Right lobe of liver (tissue), 6 donors: Measurements from ENCODE around the gene CACNA1B. TPM values are rescaled to one million over a fixed set of nuclear protein-coding genes. Genes with fewer than 3 reads are reported as not detected.

Experiments used
- ATAC-seq, 4 donors: fragments of 200-7000 bp; cut with Tn5 transposase; one replicate each; pipeline ENCODE4 v1.9.1; 2020; ENCODE audit warnings: mild to moderate bottlenecking in 4 of 4, moderate library complexity in 4 of 4
- DNase-seq, 3 donors: peaks; one replicate each; pipeline ENCODE4 v3.0.0-alpha.2; 2020
- H3K27ac ChIP-seq, 3 donors: fragments of 200-600 bp; one replicate each; pipeline ENCODE4 v1.8.0; 2022
- H3K27me3 ChIP-seq, 2 donors: fragments of 200-600 bp; one replicate each; pipeline ENCODE4 v1.8.0; 2022
- H3K36me3 ChIP-seq, 4 donors: fragments of 200-600 bp; sonication (generic) in 1 of 4; one replicate each; pipeline versions ENCODE4 v1.5.1 to v1.8.0; 2017 to 2022; ENCODE audit warnings: control low read depth in 1 of 4
- H3K4me1 ChIP-seq, 4 donors: fragments of 200-600 bp; sonication (generic) in 1 of 4; one replicate each; pipeline versions ENCODE4 v1.5.1 to v1.8.0; 2017 to 2022; ENCODE audit warnings: control low read depth in 1 of 4
- H3K4me3 ChIP-seq, 3 donors: fragments of 200-600 bp; one replicate each; pipeline ENCODE4 v1.8.0; 2022
- H3K9me3 ChIP-seq, 4 donors: fragments of 200-600 bp; sonication (generic) in 1 of 4; one replicate each; pipeline versions ENCODE4 v1.5.1 to v1.8.0; 2017 to 2022; ENCODE audit warnings: control low read depth in 1 of 4
- CTCF ChIP-seq, 4 donors: fragments of 200-600 bp in 3 of 4; fragments of 450-650 bp in 1 of 4; IDR thresholded peaks; one replicate each; pipeline versions ENCODE4 v1.5.1 to v1.8.0; 2016 to 2022; ENCODE audit warnings: antibody characterized with exemption in 4 of 4, mild to moderate bottlenecking in 2 of 4
- POLR2A ChIP-seq: fragments of 450-650 bp; IDR thresholded peaks from one replicate; pipeline ENCODE4 v1.6.1; 2017; ENCODE audit warnings: antibody characterized with exemption, mild to moderate bottlenecking
- WGBS: methylation state at CpG from one replicate; pipeline ENCODE4 v1.1.6; 2018; ENCODE audit warnings: low coverage, low lambda C conversion rate; ENCODE audit not compliant: insufficient coverage; ENCODE audit errors: missing lambda C conversion rate; 5-methylcytosine and 5-hydroxymethylcytosine counted together
- intact Hi-C, 2 donors: fragments of 100-400 bp; cut with DNase I; formaldehyde crosslinking; loops; one replicate each; pipeline versions ENCODE4 v1.11.2 to v1.14.1; 2022
- total RNA-seq, 6 experiments: library from RNA; depleted of rRNA in 2 of 6; stranded (reverse); fragments of >200 nt in 2 of 6; fragmentation: NEBNext Ultra II Directional in 3 of 6; extraction: Animal tissue kit (Norgen Biotek cat#: 25700) in 3 of 6; gene quantifications; one replicate each; pipeline versions ENCODE4 v1.1.0 to v1.2.4, GENCODE V29; 2016 to 2023
- donor health status: DM: no; HTN: yes; CAD: no.
- donor health status: DM: no; HTN: no; CAD: no.
- donor health status: DM: no; HTN: no; CAD: no.
- donor health status: DM: no; HTN: yes; CAD: no.
- donor health status: DM: no; HTN: yes; CAD: no.

Gene CACNA1B
- total RNA-seq, 6 experiments from 2014 or later: not detected

- ATAC-seq: no peak
- Histone ChIP-seq H3K4me3 (no peak overlapping the region), H3K27me3 (peaks cover 0 to 4% of the 10 kb centered on the region in 2 donors), H3K27ac (no peak overlapping the region), H3K4me1 (no peaks in the 10 kb centered on the region), H3K36me3 (no peaks in the 10 kb centered on the region), H3K9me3 (no peaks in the 10 kb centered on the region)
- intact Hi-C loops: no loop called here
- TF ChIP-seq CTCF (IDR thresholded peaks at IDR 0.05) (no peak), POLR2A (no peak)
- WGBS: no CpG with 5 or more reads among the region's 8 CpGs
- DNase-seq: no peak
Observed at GRCh38 chr9:137873408-137873807, 4.2 kb upstream of the CACNA1B start.

- no peaks in the 10 kb centered on the region for H3K36me3 ChIP-seq
- intact Hi-C loops: no loop called here
Observed at GRCh38 chr9:137873858-137874362, 3.7 kb upstream of the CACNA1B start.

GRCh38 chr9:137875354-137875753 lies 2.2 kb upstream of the CACNA1B start:
- H3K4me1 ChIP-seq: no peaks in the 10 kb centered on the region
- H3K27ac ChIP-seq: no peak overlapping the region
- 40% methylated on average over 2 of the region's 14 CpGs for WGBS
- intact Hi-C loops: no loop called here
- TF ChIP-seq POLR2A: no peak
- no peak for TF ChIP-seq CTCF (IDR thresholded peaks at IDR 0.05)
- peaks cover 0 to 8% of the 10 kb centered on the region in 2 donors for H3K27me3 ChIP-seq
- H3K4me3 ChIP-seq: no peak overlapping the region
- DNase-seq: no peak
- no peaks in the 10 kb centered on the region for H3K36me3 ChIP-seq
- no peak for ATAC-seq
- H3K9me3 ChIP-seq: no peaks in the 10 kb centered on the region

More at GRCh38 chr9:137873858-137874362, 3.7 kb upstream of the CACNA1B start:
- WGBS: 67% methylated on average over 9 of the region's 9 CpGs
- Histone ChIP-seq H3K27me3 (peaks cover 0 to 8% of the 10 kb centered on the region in 2 donors), H3K4me1 (no peaks in the 10 kb centered on the region), H3K4me3 (no peak overlapping the region), H3K9me3 (no peaks in the 10 kb centered on the region), H3K27ac (no peak overlapping the region)
- ATAC-seq: no peak
- no peak for TF ChIP-seq POLR2A
- TF ChIP-seq CTCF (IDR thresholded peaks at IDR 0.05): no peak
- DNase-seq: no peak

GRCh38 chr9:137875846-137876245 lies 1.7 kb upstream of the CACNA1B start:
- Histone ChIP-seq H3K4me3 (no peak overlapping the region), H3K9me3 (no peaks in the 10 kb centered on the region), H3K36me3 (no peaks in the 10 kb centered on the region), H3K27ac (no peak overlapping the region), H3K4me1 (no peaks in the 10 kb centered on the region), H3K27me3 (peaks cover 0 to 8% of the 10 kb centered on the region in 2 donors)
- no peak for TF ChIP-seq CTCF (IDR thresholded peaks at IDR 0.05)
- no peak for TF ChIP-seq POLR2A
- no peak for DNase-seq
- WGBS: 88% methylated on average over 5 of the region's 10 CpGs
- ATAC-seq: no peak
- intact Hi-C loops: no loop called here

DNA sequence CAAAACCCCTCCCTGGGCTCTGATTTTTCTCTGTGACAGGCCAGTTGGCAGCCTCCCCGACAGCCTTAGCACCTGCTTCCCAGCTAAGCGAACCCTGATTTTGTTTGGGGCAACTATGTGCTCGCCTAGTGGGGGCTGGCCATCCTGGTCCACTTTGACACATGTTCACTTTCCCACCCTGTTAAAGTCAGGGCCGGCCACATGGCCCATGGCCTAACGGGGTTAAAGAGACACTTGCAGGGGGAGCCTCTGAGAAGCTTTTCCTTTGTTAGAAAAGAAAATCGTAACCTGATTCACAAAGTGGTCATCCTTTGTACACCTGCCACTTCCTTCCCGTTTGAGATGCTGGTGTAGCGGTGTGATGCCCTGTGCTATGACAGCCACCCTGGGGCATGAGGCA lies 1.3 kb upstream of the CACNA1B start:
- 72% methylated on average over 5 of the region's 8 CpGs for WGBS
- intact Hi-C loops: no loop called here
- no peak for ATAC-seq
- no peak for DNase-seq
- TF ChIP-seq POLR2A (no peak), CTCF (IDR thresholded peaks at IDR 0.05) (no peak)
- no peaks in the 10 kb centered on the region for H3K4me1 ChIP-seq
- H3K36me3 ChIP-seq: no peaks in the 10 kb centered on the region
- no peak overlapping the region for H3K27ac ChIP-seq
- no peak overlapping the region for H3K4me3 ChIP-seq
- peaks cover 0 to 8% of the 10 kb centered on the region in 2 donors for H3K27me3 ChIP-seq
- no peaks in the 10 kb centered on the region for H3K9me3 ChIP-seq
